ENCODE measurements around the gene C14orf132.

DNA sequence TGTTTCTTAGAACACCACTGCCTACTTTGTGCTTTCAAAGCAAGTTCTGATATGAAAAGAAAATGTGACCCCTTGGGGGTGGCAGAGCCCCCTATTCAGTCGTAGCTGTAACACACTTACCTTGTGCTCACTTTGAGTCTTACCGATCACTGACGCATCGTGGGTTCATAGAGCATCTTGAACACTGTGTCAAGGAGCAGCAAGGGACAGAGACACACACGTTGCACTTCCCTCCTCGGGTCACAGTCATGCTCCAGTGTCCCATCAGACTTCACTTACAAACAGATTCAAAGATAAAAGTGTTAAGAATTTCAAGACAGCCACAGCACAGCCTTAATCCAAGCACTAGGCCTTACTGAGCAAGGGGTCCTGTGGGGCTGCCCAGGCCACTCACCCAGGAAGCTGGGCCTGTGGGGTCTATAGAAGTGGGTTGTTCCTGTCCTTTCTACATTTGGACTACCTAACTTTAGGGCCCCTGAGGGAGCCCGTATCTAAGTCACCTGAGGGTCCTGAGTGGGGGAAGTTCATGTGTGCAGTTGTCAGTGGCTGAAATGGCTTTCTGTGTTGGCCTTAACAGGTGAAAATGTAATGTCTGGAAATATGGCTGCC, 90.1 kb downstream of the C14orf132 start:
- TF ChIP-seq, protein P1, sequence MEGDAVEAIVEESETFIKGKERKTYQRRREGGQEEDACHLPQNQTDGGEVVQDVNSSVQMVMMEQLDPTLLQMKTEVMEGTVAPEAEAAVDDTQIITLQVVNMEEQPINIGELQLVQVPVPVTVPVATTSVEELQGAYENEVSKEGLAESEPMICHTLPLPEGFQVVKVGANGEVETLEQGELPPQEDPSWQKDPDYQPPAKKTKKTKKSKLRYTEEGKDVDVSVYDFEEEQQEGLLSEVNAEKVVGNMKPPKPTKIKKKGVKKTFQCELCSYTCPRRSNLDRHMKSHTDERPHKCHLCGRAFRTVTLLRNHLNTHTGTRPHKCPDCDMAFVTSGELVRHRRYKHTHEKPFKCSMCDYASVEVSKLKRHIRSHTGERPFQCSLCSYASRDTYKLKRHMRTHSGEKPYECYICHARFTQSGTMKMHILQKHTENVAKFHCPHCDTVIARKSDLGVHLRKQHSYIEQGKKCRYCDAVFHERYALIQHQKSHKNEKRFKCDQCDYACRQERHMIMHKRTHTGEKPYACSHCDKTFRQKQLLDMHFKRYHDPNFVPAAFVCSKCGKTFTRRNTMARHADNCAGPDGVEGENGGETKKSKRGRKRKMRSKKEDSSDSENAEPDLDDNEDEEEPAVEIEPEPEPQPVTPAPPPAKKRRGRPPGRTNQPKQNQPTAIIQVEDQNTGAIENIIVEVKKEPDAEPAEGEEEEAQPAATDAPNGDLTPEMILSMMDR (IDR thresholded peaks at IDR 0.05; ENCODE audit: poor library complexity) = no peak
- TF ChIP-seq EZH2phosphoT487 (IDR thresholded peaks at IDR 0.05; ENCODE audit: low read depth, severe bottlenecking, unreplicated experiment) (no peak), EZH2 (IDR thresholded peaks at IDR 0.05; ENCODE audit: borderline replicate concordance) (no peak)
